AG10803 (cell line): Measurements from ENCODE around the gene ATXN1.
A peak's percentile ranks its signal among the peaks of the same experiment; 100 is the strongest.

ENCODE experiments used
- DNase-seq: peaks from one replicate; pipeline ENCODE4 v3.0.0; 2010; ENCODE audit warnings: low read depth
- H3K4me3 ChIP-seq: 2 replicates; pipeline ENCODE4 v1.5.1; 2011; ENCODE audit warnings: mild to moderate bottlenecking, low read length, control low read depth
- TF ChIP-seq, protein P1 (sequence below): conservative IDR thresholded peaks from 2 replicates; pipeline ENCODE4 v1.5.1; 2011; ENCODE audit warnings: mild to moderate bottlenecking, low read length, control low read depth, inconsistent platforms

Gene ATXN1

GRCh38 chr6:16741112-16742016 is 19.9 kb downstream of the ATXN1 start:
- peak; percentile 97 for DNase-seq
- TF ChIP-seq, protein P1, sequence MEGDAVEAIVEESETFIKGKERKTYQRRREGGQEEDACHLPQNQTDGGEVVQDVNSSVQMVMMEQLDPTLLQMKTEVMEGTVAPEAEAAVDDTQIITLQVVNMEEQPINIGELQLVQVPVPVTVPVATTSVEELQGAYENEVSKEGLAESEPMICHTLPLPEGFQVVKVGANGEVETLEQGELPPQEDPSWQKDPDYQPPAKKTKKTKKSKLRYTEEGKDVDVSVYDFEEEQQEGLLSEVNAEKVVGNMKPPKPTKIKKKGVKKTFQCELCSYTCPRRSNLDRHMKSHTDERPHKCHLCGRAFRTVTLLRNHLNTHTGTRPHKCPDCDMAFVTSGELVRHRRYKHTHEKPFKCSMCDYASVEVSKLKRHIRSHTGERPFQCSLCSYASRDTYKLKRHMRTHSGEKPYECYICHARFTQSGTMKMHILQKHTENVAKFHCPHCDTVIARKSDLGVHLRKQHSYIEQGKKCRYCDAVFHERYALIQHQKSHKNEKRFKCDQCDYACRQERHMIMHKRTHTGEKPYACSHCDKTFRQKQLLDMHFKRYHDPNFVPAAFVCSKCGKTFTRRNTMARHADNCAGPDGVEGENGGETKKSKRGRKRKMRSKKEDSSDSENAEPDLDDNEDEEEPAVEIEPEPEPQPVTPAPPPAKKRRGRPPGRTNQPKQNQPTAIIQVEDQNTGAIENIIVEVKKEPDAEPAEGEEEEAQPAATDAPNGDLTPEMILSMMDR, result no peak
- peak overlapping the region; percentile 4; the same call in 1 of the 2 replicates for H3K4me3 ChIP-seq

GRCh38 chr6:16740097-16740496 is 21.2 kb downstream of the ATXN1 start:
- peak; percentile 28 for DNase-seq
- TF ChIP-seq, protein P1, result no peak
- no peak overlapping the region for H3K4me3 ChIP-seq

- peak; percentile 90 for DNase-seq
- TF ChIP-seq, protein P1, result no peak; the same call in 1 of the 2 replicates
- no peak overlapping the region for H3K4me3 ChIP-seq
These were observed 21.9 kb downstream of the ATXN1 start for GRCh38 chr6:16739329-16739801.

- H3K4me3 ChIP-seq, result no peak overlapping the region
- DNase-seq, result peak; percentile 58
- TF ChIP-seq, protein P1, result no peak
These were observed 23.3 kb downstream of the ATXN1 start for GRCh38 chr6:16737925-16738324.

GRCh38 chr6:16736856-16737775 is 24.1 kb downstream of the ATXN1 start:
- H3K4me3 ChIP-seq, result 0 out of 2 replicates have a peak overlapping the region, but pooled peaks have one; percentile 7
- TF ChIP-seq, protein P1, result no peak
- peak; percentile 72 for DNase-seq

- DNase-seq, result no peak
- TF ChIP-seq, protein P1, result no peak
- no peak overlapping the region for H3K4me3 ChIP-seq
These were observed 26.2 kb downstream of the ATXN1 start for GRCh38 chr6:16735014-16735413.
